DMS153 treated with DMSO at 0.1 percent for 48 hours (cell line): Measurements from ENCODE around the gene TBL3.
"Not testable (repeated sequence)": the region's sequence is repeated elsewhere in the genome, so short reads cannot be mapped to it uniquely, and the experiment has no call there.

Experiments used
- DNase-seq: peaks from one replicate; lab custom pipeline; 2025; ENCODE audit not compliant: unreplicated experiment; lab: John Stamatoyannopoulos, UW

The TBL3 gene

GRCh38 chr16:1971796-1972489 lies at the start of gene TBL3:
TSS of gene TBL3 (plus strand) at chr16:1972053. CDS start at chr16:1972165, 112 bp downstream.
- DNase-seq, result peak; percentile 83

GRCh38 chr16:1922357-1922756 lies 49.5 kb upstream of the TBL3 start:
- DNase-seq, result no peak

- peak; percentile 43 for DNase-seq
Measured at GRCh38 chr16:1923299-1924034, 48.4 kb upstream of the TBL3 start.

GRCh38 chr16:1924095-1924494 lies 47.8 kb upstream of the TBL3 start:
- no peak for DNase-seq

GRCh38 chr16:1926271-1926670 lies 45.6 kb upstream of the TBL3 start:
- no peak for DNase-seq

GRCh38 chr16:1929105-1929504 lies 42.7 kb upstream of the TBL3 start:
- peak; percentile 49 for DNase-seq

- DNase-seq, result peak; percentile 67
Measured at GRCh38 chr16:1929578-1930337, 42.1 kb upstream of the TBL3 start.

- no peak for DNase-seq
Measured at GRCh38 chr16:1930338-1930720, 41.5 kb upstream of the TBL3 start.

GRCh38 chr16:1932050-1933028 lies 39.5 kb upstream of the TBL3 start:
- DNase-seq, result no peak

GRCh38 chr16:1933097-1933661 lies 38.7 kb upstream of the TBL3 start:
- DNase-seq, result no peak

GRCh38 chr16:1936945-1937479 lies 34.8 kb upstream of the TBL3 start:
- no peak for DNase-seq

- DNase-seq, result no peak
Measured at GRCh38 chr16:1938316-1938715, 33.5 kb upstream of the TBL3 start.

GRCh38 chr16:1938910-1939309 lies 32.9 kb upstream of the TBL3 start:
- DNase-seq, result no peak

GRCh38 chr16:1939833-1940232 lies 32.0 kb upstream of the TBL3 start:
- not testable (repeated sequence) for DNase-seq

- DNase-seq, result no peak
Measured at GRCh38 chr16:1940273-1941161, 31.3 kb upstream of the TBL3 start.

GRCh38 chr16:1941162-1942046 lies 30.4 kb upstream of the TBL3 start:
- DNase-seq, result no peak

GRCh38 chr16:1942047-1942809 lies 29.6 kb upstream of the TBL3 start:
- no peak for DNase-seq
